ENCODE data around the gene PDX1.

The PDX1 gene

GRCh38 chr13:27919934-27920676 is at the start of gene PDX1:
Gene PDX1, plus strand, starts transcription at chr13:27920000. Its CDS starts 139 bp downstream, at chr13:27920139.
- no peak for DNase-seq

DNA sequence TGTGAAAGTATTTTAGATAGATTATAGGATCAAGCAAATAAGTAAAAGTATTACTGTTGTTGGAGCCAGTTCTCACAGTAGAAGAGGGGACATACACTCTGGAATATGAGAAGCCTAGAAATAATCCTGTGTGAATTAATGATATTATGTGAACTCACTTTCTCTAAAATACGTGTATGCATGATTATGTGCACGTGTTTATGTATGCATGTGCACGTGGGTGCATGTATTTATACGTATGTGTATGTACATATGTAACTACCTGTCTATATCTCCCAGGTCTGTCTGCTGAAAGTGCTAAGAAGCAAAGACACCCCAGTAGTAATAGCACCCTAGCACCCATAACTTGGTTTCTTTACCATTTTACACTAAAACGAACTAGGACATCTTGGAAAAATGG is 41.5 kb upstream of the PDX1 start:
- no peak for DNase-seq

DNA sequence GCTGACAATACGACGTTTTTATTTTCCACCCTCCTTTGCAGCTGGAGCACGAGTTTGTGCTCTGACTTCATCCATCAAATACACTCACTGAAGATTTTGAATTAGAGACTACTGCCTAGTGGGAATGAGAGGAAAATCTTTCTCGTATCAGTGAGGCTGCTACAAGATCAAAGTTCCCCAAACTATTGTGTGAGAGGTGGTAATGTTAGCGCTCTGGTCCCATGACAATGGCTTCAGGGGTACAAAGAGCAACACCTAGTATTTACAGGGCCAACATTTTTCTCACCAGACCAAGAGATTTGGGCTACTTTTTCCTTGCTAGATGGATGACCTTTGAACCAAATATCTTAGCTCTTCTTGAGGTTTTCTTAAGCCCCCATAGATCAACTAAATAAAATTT is 30.3 kb upstream of the PDX1 start:
- no peak for DNase-seq

DNA sequence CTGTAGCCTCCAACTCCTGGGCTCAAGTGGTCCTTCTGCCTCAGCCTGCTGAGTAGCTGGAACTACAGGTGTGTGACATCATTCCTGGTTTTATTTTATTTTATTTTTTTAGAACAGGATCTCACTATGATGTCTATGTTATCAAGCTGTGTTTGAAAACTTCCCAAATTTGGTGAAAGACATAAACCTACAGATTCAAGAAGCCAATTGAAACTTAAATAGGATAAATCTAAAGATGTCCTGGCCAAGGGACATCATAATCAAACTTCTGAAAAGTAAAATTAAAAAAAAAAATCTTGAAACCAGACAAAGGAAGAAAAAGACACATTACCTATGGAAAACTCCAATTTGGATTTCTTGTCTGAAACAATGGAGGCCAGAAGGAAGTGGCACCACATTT is 23.1 kb upstream of the PDX1 start:
- DNase-seq, result no peak

- no peak for DNase-seq
Observed at GRCh38 chr13:27904719-27905118, 15.1 kb upstream of the PDX1 start.

GRCh38 chr13:27905650-27906049 is 14.2 kb upstream of the PDX1 start:
- DNase-seq, result no peak

DNA sequence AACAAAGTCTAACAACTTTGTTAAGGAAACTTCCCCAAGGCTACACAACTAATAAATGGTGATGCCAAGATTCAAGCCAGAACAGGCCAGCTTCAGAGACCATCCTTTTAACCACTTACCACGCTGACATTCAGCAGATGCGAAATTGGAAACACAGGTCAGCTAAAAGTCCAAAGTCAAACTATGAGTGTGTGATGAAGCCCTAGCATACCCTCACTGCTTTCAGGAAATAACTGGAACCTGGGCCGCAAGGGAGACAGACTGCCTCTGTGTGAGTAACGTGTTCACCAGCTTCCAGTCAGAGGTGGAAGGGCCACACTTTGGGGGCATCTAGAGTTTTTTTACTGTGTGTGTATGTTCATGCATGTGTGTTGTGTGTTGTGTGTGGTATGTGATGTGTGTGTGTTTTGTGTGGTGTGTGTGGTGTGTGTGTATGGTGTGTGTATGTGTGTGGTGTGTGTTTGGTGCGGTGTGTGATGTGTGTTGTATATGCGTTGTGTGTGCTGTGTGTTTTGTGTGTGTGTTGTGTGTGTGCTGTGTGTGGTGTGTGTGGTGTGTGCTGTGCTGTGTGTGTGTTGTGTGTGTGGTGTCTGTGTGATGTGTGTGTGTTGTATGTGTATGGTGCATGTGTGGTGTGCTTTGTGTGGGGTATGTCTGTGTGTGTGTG is 12.5 kb upstream of the PDX1 start:
- DNase-seq, result no peak

DNA sequence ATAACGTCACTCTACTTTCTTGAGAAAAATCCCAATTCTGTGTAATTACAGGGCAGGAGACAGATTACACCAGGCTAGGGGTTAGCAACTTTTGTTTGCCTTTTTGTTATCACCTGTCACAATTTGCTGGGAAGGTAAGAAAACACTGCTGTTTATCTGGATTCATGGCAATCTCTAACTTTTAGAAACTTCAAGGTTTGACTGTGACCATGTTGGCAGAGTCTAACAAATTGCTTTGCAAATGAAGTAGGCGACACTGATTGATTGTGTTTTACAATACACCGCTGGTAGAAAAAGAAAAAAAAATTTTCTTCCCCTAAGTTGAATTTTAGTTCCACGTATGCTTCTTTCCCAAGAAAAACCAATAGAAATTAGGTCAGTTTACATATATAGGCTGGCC is 10.4 kb upstream of the PDX1 start:
- DNase-seq, result no peak

GRCh38 chr13:27911521-27911920 is 8.3 kb upstream of the PDX1 start:
- DNase-seq, result no peak

GRCh38 chr13:27913160-27913559 is 6.6 kb upstream of the PDX1 start:
- no peak for DNase-seq

GRCh38 chr13:27915301-27916207 is 4.2 kb upstream of the PDX1 start:
- DNase-seq, result no peak

GRCh38 chr13:27917121-27917947 is 2.5 kb upstream of the PDX1 start:
- no peak for DNase-seq

- DNase-seq, result no peak
Observed at GRCh38 chr13:27918041-27918917, 1.5 kb upstream of the PDX1 start.

- no peak for DNase-seq
Observed at GRCh38 chr13:27918918-27919658, 712 bp upstream of the PDX1 start.

GRCh38 chr13:27919659-27919933 is 204 bp upstream of the PDX1 start:
- no peak for DNase-seq

DNA sequence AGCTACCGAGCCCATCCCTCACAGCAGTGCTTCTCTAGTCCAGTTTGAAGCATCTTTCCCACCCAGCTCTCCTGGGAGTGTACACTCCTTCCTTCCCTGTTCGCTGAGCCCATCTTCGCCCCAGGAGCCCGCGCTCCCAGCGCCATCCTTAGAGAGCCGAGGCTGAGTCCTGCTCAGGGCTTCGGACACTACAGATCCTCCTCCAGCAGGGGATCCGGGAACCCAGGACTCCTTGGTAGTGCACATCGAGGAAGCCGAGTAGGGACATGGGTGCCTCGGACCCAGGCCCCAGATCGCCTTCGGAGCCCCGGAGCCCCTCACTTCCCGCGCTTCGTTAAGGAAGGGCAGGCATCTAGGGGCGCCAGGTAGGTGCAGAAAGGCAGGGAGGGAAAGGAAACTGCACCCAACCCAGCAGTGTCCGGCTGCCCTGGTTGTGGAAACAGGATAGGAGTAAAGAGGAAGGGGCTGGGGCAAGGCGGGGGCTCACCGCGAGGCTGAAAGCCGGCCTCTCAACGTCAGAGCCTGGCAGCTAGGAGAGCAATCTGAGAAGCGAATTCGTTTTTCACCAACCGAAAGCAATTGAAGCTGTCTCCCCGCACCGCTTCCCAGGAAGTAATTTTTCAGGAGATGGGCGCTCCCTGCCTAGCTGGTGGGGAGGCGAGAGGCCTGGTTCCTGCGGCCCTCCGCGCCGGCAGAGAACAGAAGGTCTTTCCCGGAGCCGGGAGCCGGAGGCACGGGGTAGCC is 1.0 kb downstream of the PDX1 start:
- DNase-seq, result no peak

- no peak for DNase-seq
Observed at GRCh38 chr13:27921421-27921960, 1.7 kb downstream of the PDX1 start.

GRCh38 chr13:27921961-27922882 is 2.4 kb downstream of the PDX1 start:
- no peak for DNase-seq

All from activated CD4-positive, alpha-beta T cell treated with anti-CD3 and anti-CD28 coated beads, Interleukin-2, amount 50 U/mL, for 1 hour (primary cell).